Activated effector memory CD4-positive, alpha-beta T cell treated with Interleukin-2 at 50 U/mL for 16 hours (primary cell): Measurements from ENCODE around the gene TUBA4A.

Source experiments
- DNase-seq: peaks from one replicate; pipeline ENCODE4 v3.0.0-alpha.2; 2020

Gene TUBA4A

GRCh38 chr2:219229305-219230058, 24.2 kb downstream of the TUBA4A start, which contains the start of the genes ANKZF1 and ATG9A:
Gene ANKZF1, plus strand, starts transcription at chr2:219229806. Its CDS starts 452 bp downstream, at chr2:219230258.
Gene ATG9A, minus strand, starts transcription at chr2:219229636. Its CDS starts 1,612 bp downstream, at chr2:219228024.
- peak; percentile 98 for DNase-seq

DNA sequence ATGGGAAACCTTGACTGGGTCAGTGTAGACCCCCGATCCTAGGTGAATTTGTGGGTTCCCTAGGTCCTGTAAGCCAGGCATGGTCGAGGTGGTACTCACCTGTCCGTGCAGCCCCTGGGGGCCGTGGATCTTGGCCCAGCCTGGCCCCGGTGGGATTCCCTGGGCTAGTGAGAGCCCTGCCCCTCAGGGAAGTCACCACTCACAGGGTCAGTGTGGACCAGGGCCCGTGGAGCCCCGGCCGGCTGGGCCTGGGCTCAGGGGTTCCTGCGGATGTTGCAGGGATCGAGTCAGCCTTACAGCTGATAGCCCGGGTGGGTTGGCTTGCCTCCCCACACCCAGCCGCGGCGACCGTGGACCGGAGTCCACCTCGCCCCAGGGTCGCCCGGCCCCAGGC, 24.8 kb downstream of the TUBA4A start:
- DNase-seq = no peak

GRCh38 chr2:219228041-219228910, 25.4 kb downstream of the TUBA4A start:
- no peak for DNase-seq

DNA sequence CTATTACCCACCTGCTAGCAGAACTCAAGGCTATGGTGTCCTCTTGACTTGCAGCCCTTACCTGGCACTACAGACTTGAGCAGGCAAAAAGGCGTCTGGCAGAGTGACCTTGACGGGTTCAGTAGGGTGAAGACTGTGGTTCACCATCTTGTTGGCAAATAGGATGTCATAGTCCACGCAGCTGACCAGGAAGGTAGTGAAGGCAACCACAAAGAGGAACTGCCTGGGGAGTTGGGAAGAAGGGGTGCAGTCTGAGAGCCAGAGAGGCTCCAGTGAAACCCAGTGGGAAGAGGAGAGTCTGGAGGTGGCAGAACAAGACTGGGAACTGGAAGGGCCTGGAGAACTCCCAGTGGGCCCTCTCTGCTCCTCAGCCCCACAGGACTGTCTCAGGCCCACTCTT, 28.4 kb downstream of the TUBA4A start:
- no peak for DNase-seq

DNA sequence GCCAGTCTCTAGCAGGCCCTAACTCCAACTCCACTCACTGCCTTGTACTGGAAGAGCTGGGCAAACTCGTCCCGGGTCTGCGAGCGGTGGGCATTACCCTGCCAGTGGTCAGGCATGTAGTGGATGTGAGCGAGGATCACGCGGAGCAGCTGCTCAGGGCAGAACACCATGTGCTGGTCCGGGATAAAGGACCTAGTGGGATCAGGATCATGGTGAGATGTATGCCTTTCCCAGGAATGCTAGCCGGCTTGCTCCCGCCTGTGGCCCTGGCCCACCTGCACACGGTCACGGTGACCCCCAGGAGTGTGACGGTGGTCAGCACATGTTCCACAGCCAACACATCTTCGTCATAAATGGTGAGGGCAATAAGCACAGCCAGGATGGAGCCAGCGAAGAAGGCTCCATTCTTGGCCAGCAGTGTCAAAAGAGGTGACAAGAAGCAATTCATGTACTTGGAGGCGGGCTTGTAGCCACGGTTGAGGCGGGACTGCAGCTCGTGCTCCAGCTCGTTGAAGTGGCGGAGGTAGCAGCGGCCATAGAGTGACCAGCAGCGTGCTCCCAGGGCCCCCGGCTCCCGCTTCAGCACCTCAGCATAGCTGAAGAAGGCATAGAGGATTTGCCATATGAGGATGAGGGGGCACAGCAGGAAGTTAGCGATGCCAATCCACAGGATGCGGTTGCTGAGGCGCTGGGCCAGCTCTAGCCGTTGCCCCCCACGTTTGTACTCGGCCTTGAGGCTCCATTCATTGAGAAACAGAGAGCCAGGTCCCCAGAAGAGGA, 29.7 kb downstream of the TUBA4A start:
- DNase-seq = no peak

DNA sequence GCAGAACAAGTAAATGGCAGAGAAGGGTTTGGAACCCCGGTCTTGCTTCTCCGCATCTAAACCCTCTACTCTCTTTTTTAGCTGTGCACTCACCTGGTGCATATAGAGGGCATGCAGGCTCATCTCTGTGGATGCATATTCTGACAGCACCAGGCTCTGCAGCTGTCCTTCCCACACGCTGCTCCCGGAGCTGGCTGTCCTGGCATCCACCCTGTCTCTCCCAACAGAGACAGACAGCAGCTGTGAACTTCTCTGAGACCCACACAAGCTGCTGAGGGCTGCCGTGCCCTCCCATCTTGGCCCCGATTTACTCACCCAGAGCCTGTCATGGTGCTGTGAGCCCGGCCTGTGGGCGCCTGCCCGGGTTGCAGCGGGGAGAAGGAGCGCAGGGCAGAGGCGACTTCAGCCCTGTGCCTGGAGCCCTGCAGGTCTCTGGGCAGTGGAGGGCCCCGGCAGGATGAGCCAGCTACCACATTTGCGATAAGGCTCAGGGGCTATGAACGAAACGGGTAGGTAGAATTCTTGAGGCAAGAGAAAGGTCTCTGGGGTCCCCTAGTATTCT, 31.7 kb downstream of the TUBA4A start:
- DNase-seq = no peak

GRCh38 chr2:219220652-219221402, 32.9 kb downstream of the TUBA4A start:
- no peak for DNase-seq

DNA sequence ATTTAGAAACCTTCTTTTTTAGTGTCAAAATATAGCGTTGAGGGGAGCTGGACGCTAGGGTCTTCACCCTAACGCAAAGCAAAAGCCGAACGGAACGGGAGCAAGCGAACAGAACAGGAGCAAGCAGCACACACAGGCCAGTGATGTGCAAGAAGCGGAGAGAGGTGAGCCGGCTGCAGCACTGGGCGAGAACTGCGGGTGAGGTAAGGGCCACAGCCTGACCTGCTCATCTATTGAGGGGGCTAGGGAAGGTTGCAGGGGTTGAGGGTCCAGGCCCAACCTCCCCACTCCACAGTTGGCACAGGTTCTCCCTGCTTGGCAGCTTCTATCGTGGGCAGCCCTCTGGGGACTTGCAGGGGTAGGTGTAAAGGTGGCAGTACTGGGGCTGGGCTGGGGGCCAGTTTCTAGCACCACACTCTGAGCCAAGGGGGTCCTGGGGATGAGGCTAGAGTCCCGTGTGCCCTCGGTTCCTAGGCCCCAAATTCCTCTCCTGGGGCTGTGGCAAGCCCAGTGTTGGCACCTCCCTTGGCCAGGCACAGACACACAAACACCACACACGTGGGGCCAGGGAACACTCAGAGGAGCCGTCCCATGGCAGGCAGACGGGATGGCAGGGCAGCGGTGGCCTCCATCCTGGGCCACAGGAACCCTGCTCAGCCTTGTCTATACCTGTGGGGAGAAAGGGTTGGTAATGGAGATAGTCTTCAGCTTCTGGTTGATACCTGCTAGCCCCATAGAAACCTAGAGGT, 33.8 kb downstream of the TUBA4A start:
- DNase-seq = no peak

DNA sequence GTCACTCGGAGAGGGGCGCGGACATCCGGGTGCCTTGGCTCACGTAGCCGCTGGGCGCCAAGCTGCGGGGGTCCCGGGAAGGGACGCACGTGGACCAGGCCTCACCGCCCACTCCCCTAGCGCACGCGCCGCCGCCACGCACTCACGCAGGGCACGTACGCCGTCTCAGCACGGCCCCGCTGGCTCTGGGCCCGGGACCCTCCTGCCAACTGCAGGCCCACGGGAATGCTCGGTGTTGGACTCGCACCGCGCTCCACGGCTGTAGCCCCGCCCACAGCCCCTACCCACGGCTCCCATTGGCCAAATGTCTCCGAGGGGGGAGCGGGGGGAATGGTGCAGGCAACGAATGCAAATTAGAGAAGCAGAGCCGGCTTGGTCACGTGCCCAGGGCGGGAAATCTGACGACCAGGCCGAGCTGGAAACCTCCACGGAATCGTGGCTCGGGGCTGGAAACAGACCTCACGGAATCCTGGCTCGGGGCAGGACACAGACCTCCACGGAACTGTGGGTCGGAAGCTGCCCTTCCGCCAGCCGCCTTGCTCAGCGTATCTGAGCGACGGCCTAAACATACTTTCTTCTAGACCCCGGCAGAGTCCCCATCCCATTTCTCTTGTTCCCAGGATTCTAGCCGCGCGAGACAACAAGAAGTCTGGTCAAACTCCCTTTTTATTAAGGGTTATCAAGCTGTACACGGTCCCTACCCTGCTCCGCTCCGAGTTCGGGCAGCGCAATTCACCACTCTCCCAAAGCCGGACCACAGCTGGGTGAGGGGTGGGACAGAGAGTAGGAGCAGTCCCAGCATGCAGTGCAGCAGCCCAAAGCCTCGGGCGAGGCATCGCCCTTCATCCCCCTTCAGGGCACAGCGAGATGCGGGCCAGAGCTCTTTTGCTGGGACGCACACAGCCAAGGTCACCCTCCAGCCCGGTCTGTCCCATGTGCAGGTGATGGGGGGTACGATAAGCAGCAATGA, 34.7 kb downstream of the TUBA4A start, which contains the start of gene ABCB6:
Gene ABCB6 (minus strand): TSS at position 227 of the 970 bp plus-strand sequence. CDS start 285 bp downstream, outside the sequence.
- DNase-seq = peak; percentile 74

DNA sequence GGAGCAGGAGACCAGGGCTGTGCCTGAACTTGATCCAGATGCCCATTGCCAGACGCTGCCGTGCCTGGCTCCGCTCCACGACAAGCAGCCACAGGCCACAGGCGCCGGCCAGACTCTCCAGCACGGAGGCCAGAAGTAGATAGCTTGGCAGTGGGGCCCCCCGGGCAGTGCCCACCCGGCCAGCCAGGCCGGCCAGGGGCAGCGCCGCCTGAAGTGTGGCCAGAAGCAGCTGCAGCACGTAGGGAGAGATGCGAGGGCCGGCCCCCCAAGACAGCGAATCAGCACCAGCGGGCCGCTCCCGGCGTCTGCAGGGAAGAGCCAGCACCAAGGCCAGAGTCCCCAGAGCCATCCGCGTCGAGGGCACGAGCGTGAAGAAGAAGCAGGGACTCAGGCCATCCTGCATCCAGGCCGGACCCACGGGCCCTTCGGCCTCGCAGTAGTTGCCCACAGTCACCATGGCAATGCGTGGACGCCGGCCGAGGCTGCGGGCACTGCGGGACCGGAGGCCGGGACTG, 35.4 kb downstream of the TUBA4A start:
- peak; percentile 8 for DNase-seq

- DNase-seq = no peak
These were observed 37.2 kb downstream of the TUBA4A start for GRCh38 chr2:219216535-219216915.

- DNase-seq = no peak
These were observed 37.7 kb downstream of the TUBA4A start for GRCh38 chr2:219215871-219216534.

DNA sequence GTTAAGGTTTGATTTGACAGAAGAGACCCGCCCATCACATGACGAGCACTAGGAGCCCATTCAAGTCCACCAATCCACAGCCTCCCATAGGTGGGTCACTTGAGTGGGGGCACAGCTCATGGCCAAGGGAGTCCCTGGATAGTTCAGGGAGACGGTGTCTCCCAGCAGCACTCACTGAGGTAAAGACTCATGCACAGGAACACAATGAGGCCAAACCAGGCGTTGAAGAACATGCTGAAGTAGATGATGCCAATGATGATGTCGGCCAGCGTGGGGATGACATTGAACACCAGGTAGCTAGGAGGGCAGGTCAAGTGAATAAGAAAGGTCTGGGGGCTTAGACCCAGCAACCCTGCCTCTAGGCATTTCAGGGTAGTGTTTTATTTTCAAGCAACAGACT, 38.9 kb downstream of the TUBA4A start:
- no peak for DNase-seq

GRCh38 chr2:219214141-219214540, 39.6 kb downstream of the TUBA4A start:
- no peak for DNase-seq

- no peak for DNase-seq
These were observed 40.1 kb downstream of the TUBA4A start for GRCh38 chr2:219213486-219214071.

DNA sequence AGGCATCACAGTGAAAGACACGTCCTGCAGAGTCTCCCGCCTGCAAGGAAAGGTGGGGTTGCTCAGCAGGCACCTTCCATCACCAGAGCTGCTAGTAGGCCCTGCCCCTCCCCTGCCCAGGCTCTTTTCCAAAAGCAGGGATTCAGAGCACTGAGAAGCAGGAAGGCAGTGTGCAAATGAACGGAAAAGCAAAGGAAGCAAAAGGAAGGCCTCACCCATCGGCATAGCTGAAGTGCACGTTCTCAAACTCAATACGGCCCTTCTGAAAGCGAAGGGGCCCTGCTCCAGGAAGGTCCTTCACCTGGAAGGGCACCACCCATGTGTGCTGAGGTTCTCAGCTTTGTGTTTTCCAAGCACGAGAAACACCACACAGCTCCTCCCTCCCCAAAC, 40.7 kb downstream of the TUBA4A start:
- DNase-seq = no peak

DNA sequence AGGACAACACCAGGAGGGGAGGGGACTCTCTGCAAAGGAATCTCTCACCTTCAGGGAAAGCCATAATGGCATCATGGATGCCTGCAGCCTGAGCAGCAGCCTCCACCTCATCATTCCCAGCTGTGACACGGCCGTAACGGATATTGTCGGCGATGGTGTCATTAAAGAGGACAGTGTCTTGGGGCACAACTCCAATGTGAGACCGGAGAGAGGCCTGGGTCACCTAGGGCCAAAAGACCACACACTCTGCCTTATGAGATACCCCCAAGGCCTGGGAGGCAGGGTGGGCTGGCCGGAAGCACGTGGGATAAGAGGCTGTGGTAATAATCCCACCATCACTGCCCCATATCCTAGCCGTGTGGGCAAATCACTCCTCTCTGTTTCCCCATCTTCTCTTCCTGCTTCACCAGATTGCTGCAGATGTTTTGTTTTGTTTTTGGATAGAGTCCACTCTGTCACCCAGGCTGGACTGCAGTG, 42.8 kb downstream of the TUBA4A start:
- no peak for DNase-seq

DNA sequence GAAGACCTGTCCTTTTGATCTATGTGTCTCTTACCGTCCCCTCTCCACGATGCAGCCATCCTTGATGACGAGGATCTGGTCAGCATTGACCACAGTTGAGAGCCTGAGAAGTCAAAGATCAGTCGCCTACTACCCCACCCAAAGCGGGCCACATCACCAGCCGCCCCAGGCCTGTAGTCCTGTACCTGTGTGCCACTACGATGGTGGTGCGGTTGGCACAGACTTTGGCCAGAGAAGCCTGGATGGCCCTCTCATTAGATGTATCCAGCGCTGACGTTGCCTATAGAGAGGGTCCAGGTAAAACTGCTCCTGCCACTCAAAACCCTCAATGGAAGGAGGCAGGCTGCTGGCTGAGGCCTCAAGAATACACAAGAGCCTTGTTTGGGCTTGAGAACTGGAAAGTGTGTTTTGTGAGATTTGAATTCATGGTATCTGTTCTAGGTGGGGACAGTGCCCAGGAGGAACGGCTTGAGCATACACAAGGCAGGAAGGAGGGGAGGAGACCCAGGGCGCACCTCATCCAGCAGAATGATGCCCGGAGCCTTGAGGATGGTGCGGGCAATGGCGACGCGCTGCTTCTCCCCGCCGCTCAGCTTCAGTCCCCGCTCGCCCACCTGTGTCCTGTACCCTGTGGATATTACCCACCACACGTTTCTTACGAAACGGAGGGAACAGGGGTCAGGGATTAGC, 43.4 kb downstream of the TUBA4A start:
- no peak for DNase-seq
